Ishikawa (cell line): ENCODE measurements around the gene DUSP7.

Experiments
- EGR1 ChIP-seq: IDR thresholded peaks from 2 replicates; pipeline ENCODE4 v1.6.1; 2012
- TAF1 ChIP-seq: IDR thresholded peaks from 2 replicates; pipeline ENCODE4 v1.6.1; 2012; ENCODE audit warnings: low read depth, mild to moderate bottlenecking
- TF ChIP-seq, protein P1 (sequence below): IDR thresholded peaks from 2 replicates; pipeline ENCODE4 v1.6.1; 2012

DNA sequence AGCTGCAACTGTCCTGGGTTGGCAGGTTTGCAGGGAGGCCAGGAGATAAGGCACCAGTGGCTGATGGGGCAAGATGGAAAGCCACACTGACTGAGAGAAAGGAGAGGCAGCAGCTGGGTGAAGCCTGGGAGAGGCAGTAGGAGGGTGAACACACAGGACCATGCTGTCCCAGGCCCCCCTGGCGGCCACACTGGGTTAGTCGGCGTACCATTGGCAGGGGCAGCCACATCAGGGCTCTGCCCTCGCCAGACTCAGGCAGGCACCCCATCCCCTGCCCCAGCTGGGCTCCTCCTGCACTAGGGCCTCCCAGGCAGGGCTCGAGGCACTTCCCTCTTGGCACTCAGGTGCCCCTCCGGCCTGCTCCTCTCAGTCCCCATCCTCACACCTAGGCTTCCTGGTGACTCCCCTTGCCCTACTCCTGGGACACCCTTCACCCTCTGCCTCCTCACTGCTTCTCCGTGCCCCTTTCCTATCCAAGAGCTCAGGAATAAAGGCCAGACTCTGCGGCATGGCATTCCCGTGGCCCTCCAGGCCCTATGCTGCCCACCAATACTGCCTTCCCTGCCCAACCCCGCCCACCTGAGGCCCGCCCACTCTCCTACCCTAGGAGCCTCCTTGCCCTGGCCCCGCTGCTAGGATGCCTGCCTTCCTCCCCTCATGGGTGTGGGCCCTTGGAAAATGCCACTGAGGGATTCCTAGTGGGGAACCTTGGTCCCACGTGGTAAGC, 28.7 kb upstream of the DUSP7 start:
- TF ChIP-seq, protein P1, sequence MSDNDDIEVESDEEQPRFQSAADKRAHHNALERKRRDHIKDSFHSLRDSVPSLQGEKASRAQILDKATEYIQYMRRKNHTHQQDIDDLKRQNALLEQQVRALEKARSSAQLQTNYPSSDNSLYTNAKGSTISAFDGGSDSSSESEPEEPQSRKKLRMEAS = no peak
- TF ChIP-seq TAF1 (no peak), EGR1 (no peak)
